ENCODE measurements around the gene MST1. TPM values are rescaled to one million over a fixed set of nuclear protein-coding genes. Genes with fewer than 3 reads are reported as not detected.

MST1 gene
- total RNA-seq, 2 donors from 2014 or later, result 8.3 to 9.2 TPM

- no peaks in the 10 kb centered on the region for H3K9me3 ChIP-seq
- H3K4me1 ChIP-seq (ENCODE audit: control insufficient read depth in 1 of 2, low read depth in 2 of 2), result no peaks in the 10 kb centered on the region
- no peak for ATAC-seq (ENCODE audit: insufficient number of reproducible peaks, low FRiP score, low read depth)
- no peaks in the 10 kb centered on the region for H3K27me3 ChIP-seq (replicated peaks; ENCODE audit: insufficient read depth)
- H3K4me3 ChIP-seq, result no peak overlapping the region
- no peaks in the 10 kb centered on the region for H3K36me3 ChIP-seq
- H3K27ac ChIP-seq, result no peak overlapping the region
- no peak for DNase-seq (ENCODE audit: low spot score)
- no peak for TF ChIP-seq CTCF (IDR thresholded peaks at IDR 0.05)
Measured at GRCh38 chr3:49657208-49657915, 31.9 kb downstream of the MST1 start.

- no peak overlapping the region for H3K4me3 ChIP-seq
- no peaks in the 10 kb centered on the region for H3K9me3 ChIP-seq
- no peaks in the 10 kb centered on the region for H3K4me1 ChIP-seq (ENCODE audit: control insufficient read depth in 1 of 2, low read depth in 2 of 2)
- H3K36me3 ChIP-seq, result no peaks in the 10 kb centered on the region
- TF ChIP-seq CTCF (IDR thresholded peaks at IDR 0.05), result no peak
- DNase-seq (ENCODE audit: low spot score) (no peak), ATAC-seq (ENCODE audit: insufficient number of reproducible peaks, low FRiP score, low read depth) (no peak)
- H3K27ac ChIP-seq, result no peak overlapping the region
- no peaks in the 10 kb centered on the region for H3K27me3 ChIP-seq (replicated peaks; ENCODE audit: insufficient read depth)
Measured at GRCh38 chr3:49656541-49657112, 32.6 kb downstream of the MST1 start.

GRCh38 chr3:49655731-49656285 is 33.5 kb downstream of the MST1 start:
- Histone ChIP-seq H3K27ac (no peak overlapping the region), H3K4me3 (no peak overlapping the region), H3K36me3 (no peaks in the 10 kb centered on the region), H3K4me1 (ENCODE audit: control insufficient read depth in 1 of 2, low read depth in 2 of 2) (no peaks in the 10 kb centered on the region), H3K9me3 (no peaks in the 10 kb centered on the region), H3K27me3 (replicated peaks; ENCODE audit: insufficient read depth) (no peaks in the 10 kb centered on the region)
- no peak for TF ChIP-seq CTCF (IDR thresholded peaks at IDR 0.05)
- ATAC-seq (ENCODE audit: insufficient number of reproducible peaks, low FRiP score, low read depth), result no peak
- no peak for DNase-seq (ENCODE audit: low spot score)

GRCh38 chr3:49654955-49655556 is 34.2 kb downstream of the MST1 start:
- Histone ChIP-seq H3K27me3 (replicated peaks; ENCODE audit: insufficient read depth) (no peaks in the 10 kb centered on the region), H3K36me3 (no peaks in the 10 kb centered on the region), H3K27ac (no peak overlapping the region), H3K9me3 (no peaks in the 10 kb centered on the region), H3K4me1 (ENCODE audit: control insufficient read depth in 1 of 2, low read depth in 2 of 2) (no peaks in the 10 kb centered on the region), H3K4me3 (no peak overlapping the region)
- ATAC-seq (ENCODE audit: insufficient number of reproducible peaks, low FRiP score, low read depth) (no peak), DNase-seq (ENCODE audit: low spot score) (no peak)
- no peak for TF ChIP-seq CTCF (IDR thresholded peaks at IDR 0.05)

GRCh38 chr3:49654176-49654825 is 35.0 kb downstream of the MST1 start:
- Histone ChIP-seq H3K27ac (no peak overlapping the region), H3K4me3 (no peak overlapping the region)
- no peak for DNase-seq (ENCODE audit: low spot score)

More at GRCh38 chr3:49654176-49654825, 35.0 kb downstream of the MST1 start:
- TF ChIP-seq CTCF (IDR thresholded peaks at IDR 0.05), result no peak
- Histone ChIP-seq H3K27me3 (replicated peaks; ENCODE audit: insufficient read depth) (no peaks in the 10 kb centered on the region), H3K9me3 (no peaks in the 10 kb centered on the region), H3K4me1 (ENCODE audit: control insufficient read depth in 1 of 2, low read depth in 2 of 2) (no peaks in the 10 kb centered on the region), H3K36me3 (no peaks in the 10 kb centered on the region)
- ATAC-seq (ENCODE audit: insufficient number of reproducible peaks, low FRiP score, low read depth), result no peak
